Activated T-cell treated with anti-CD3 and anti-CD28 coated beads, Interleukin-2, amount 50 U/mL, for 48 hours (primary cell): ENCODE results near the gene AVEN.
A peak's percentile ranks its signal among the peaks of the same experiment; 100 is the strongest.
"Not testable (repeated sequence)": the region's sequence is repeated elsewhere in the genome, so short reads cannot be mapped to it uniquely, and the experiment has no call there.

Experiments used
- DNase-seq, 2 experiments: peaks; one replicate each; pipeline ENCODE4 v3.0.0-alpha.2; 2020

Gene AVEN

DNA sequence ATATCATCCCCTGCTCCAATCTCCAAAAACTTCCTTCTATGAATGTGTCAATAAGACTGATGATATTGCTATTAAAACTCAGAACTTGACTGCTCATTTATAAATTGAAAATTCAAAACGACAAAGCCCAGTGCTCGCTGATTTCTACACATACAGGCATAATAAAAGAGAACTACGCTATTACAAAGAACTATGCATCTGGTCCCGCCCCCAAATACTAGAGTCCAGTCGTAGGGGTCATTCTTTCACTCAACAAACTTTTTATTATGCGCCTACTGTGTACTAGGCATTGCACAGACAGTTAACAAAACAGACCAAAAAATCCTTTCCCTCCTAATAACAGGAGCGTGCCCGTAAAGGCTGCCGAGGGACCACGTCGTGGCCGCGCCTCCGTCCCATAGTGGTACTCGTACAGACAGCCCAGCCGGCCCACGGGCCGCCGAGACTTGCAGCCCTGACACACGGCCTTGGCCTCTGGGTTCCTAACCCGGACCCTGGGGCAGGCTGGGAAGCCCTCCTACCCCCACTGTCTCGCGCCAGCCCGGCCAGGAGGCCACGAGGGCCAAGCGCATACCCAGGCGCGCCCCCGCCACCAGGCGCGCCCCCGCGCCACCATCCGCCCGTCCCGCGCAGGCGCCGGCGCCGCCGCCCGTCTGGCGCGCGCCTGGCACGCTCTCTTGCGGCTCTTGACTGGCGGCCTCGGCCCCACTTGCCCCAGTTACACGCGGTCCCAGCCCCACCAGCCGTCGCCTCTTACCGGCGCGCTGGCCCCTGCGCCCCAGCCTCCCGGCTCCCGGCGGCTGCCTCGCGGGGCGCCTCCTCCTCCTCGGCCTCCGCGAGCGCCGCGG lies 757 bp downstream of the AVEN start:
- DNase-seq, result peak; percentile 80 to 87

DNA sequence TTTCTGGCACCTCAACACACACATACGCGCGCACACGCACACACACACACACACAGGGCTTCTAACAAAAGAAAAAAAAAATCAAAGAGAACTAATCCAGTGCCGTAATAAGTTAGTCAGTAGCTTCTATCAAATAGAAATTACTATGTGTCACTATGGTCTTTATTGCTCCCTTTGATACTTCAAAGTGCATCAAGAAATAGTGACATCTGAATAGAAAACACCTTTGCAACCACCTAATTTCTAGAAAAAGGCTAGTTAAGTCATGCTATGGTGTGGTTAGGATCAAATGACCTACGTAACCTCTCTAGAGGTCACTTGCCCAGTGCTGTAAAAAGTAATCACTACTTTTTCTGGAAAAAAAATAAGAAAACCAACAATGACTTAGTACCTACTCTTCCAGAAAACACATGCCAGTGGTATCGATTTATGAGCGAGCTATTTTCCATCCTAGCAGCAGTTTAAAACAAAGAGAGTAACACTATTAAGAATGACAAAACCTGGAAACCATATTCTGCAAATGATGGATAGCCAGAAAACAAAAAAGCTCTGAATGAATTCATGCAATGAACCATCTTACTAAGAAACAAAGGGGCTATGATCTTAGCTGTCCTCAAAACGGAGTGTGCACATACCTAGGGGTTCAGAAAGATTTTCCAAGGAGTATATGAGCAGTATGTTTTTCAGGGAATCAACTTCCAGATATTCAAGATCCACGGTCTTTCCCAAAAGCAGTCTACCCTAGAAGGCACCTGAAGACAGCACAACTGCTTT lies 6.8 kb downstream of the AVEN start:
- DNase-seq, result peak; percentile 39 to 45

DNA sequence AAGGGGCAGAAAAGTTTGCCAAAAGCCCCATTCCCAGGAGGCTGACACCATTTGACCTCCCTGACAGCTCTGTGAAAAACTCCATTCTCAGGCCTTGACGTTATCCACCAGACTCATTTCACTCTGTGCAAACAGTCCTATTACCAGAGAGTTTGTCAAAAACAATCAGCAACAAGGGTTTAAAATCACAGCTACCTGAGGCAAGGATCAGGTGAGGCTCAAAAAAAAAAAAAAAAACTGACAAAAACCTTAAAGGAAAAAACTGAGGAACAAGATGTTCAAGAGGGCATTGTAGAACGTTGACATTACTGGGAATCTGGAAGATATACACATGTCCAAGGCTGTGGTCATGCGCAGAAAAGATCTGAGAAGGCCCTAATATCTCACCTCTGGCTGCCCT lies 11.4 kb downstream of the AVEN start:
- no peak for DNase-seq

DNA sequence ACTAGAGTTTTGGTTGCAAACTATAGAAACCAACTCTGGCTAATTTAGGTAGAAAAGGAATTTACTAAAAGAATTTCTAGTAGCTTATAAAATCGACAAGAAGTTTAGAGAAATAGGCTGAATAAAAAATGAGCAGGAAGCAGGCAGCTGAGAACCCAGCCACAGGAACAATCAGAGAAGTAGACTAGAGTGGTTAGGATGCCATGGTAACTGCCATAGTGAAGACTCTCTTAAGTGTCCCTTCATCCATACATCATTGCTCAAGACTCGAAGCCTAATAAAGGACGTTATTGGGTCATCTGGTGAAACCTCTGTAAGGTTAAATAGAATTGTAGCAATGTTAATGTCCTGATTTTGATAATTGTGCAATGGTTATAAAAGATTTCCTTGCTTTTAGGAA lies 13.8 kb downstream of the AVEN start:
- no peak for DNase-seq

DNA sequence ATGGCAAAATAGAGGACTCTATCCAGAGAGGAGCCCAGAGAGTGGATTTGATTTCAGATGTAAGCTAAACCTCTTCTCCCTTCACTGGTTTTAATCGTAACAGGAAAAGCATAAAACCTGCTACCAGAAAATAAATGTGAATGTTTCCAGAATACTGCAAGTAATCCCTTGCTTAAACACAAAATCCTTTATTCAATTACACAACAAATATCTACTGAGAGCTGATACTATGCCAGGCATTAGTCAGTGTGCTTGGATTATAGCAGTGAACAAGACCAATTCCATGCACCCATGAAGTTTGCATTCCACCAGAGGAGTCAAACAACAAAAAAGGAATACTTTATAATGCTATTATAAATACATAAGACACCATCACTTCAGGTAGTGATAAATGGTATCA lies 15.1 kb downstream of the AVEN start:
- DNase-seq, result no peak

DNA sequence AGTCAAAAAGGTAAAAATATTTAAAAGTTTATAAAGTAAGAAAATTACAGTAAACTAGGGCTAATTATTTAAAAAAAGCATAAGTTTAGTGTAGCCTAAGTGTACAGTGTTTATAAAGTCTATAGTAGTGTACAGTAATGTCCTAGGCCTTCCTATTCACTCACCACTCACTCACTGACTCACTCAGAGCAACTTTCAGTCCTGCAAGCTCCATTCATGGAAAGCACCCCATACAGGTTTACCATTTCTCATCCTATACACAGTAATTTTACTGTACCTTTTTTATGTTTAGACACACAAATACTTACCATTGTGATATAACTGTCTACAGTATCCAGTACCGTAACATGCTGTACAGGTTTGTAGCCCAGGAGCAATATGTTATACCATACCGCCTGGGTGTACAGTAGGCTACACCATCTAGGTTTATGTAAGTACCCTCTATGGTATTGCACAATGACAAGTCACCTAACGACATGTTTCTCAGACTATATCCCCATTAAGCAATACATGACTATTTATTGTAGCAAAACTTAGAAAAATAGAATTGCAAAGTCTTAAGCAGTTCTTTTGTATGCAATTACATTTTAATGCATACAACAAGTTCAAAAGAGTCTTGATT lies 19.5 kb downstream of the AVEN start:
- no peak for DNase-seq

DNA sequence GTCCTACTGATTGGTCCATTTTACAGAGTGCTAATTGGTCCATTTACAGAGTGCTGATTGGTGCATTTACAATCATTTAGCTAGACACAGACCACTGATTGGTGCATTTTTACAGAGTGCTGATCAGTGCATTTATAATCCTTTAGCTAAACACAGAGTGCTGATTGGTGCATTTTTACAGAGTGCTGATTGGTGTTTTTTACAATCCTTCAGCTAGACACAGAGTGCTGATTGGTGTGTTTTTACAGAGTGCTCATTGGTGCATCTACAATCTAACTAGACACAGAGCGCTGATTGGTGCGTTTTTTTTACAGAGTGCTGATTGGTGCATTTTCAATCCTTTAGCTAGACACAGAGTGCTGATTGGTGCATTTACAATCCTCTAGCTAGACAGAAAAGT lies 20.3 kb downstream of the AVEN start:
- DNase-seq, result not testable (repeated sequence)

DNA sequence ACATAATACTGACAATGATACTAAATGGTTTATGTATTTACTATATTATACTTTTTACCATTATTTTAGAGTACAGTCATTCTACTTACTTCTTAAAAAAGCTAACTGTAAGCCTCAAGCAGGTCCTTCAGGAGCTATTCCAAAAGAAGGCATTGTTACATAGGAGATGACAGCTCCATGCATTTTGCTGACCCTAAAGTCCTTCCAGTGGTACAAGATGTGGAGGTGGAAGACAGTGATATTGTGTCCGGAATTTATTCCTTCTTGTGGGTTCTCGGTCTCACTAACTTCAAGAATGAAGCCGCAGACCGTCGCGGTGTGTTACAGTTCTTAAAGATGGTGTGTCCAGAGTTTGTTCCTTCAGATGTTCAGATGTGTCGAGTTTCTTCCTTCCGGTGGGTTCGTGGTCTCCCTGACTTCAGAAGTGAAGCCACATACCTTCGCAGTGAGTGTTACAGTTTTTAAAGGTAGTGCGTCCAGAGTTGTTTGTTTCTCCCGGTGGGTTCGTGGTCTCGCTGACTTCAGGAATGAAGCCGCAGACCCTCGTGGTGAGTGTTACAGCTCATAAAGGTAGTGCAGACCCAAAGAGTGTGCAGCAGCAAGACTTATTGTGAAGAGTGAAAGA lies 20.9 kb downstream of the AVEN start:
- peak; percentile 56 to 59 for DNase-seq

DNA sequence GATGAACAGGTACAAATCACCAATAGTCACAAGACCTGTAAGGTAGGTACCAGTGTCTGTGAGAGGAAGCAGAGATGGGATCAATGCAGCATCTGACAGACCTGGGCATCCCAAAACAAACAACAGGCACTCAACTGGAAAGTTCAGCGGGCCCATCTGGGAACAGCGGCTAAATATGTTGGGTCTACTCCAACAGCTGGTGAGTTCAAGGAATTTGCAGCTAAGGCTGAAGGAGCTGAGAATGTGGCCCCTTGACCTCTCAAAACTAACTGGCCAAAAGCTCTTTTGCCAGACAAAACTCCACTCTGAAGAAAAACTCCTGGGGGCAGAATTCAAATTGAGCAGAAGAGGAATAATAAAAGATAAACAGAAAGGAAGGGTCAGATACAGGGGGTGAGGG lies 24.4 kb downstream of the AVEN start:
- DNase-seq, result no peak

DNA sequence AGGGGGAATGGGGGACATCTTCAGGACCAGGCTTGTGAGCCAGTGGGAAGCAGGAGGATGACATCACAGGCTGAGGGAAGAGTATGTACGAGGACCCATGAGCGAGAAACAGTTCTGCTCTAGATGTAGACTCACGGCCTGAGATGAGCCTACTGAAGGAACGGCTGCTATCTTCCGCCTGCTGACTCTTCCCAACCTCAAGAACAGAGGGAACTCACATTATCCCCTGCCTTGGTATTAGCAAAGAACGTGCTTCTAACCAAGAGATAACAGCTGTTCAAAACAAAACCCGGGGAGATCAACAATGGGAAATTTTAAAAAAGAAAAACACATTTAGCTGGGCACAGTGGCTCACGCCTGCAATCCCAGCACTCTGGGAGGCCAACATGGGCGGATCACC lies 25.3 kb downstream of the AVEN start:
- no peak for DNase-seq

DNA sequence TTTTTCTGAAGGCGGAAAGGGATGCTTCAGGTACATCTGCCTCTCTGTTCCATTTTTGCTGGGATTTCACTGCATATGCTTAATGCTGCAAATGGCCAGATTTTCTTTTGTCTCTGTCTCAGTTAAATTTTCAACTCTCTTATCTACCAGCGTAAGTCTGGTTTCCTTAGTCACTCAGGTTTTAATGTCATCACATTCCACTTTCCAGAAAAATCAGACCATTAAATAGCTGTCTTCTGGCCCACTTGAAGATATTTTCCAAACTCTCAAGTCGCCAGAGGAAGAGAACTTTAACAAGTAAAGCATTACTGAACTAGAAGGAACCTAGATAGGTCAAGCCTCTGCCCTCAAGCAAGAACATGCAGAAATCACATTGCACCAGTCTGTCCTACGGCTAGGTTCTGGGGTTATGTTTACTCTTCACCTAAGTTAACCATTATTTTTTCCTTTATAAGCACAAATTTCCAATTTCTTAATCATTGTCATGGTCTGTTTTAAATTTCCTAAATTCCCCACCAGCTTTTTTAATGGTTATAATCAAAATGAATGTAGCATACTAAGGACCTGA lies 26.5 kb downstream of the AVEN start:
- DNase-seq, result no peak

DNA sequence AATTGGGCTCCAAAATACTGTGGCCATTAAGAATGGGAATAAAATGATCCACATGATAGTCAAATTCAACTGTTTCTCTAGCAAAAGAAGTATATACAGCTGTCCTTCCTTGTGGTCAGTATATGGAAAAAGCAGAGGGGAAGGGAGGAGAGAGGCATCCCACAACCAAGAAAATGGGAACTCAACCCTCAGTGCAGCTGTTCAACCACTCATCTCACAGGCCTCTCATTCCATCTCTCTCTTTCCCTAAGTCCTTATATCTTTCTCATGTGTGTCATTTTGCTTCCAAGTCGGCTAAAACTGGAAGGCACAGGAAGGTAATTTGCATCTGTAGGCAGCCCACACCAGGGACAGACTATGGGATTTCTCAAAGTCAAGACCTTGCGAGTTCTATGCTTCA lies 27.5 kb downstream of the AVEN start:
- DNase-seq, result no peak

DNA sequence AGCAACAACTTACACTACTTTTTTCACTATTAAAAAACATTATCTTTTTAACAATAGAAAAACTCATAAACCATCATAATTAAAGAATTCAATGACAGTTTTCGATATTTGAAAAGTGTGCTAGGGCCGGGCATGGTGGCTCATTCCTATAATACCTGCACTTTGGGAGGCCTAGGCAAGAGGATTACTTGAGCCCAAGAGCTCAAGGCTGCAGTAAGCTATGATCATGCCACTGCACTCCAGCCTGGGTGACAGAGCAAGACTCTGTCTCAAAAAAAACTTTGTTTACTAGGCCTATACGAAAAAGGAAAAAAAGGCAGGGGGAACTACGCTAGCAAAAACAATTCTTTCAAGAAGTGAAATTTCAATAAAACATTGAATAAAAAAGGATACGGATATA lies 28.1 kb downstream of the AVEN start:
- no peak for DNase-seq

DNA sequence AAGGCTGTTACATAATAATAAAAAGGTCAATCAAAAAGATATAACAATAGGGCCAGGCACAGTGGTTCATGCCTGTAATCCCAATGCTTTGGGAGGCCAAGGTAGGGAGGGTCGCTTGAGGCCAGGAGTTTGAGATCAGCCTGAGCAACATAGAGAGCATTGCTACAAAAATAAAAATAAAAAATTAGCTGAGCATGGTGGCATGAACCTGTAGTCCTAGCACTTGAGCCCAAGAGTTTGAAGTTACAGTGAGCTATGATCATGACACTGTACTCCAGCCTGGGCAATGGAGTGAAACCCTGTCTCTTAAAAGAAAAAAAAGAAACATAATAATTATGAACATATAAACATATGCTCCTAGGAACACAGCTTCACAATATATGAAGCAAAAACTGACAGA lies 29.3 kb downstream of the AVEN start:
- DNase-seq, result no peak

DNA sequence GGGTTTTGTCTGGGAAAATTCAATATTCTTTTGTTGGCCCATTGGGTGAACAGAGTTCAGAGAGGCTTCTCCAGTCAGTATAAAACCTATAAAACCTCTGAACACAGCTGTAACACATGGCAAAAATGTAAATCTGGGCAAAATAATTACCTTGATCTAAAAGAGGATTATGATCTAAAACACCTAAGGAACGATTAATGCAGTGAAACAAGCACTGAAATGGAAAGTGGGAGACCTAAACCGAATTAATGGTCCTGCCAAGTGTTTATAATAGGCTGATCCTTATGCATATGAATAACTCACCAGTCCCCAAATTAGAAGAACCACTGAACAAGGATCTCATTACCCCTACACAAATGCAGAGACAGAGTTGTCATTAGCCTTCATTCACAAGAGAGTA lies 32.6 kb downstream of the AVEN start:
- no peak for DNase-seq

DNA sequence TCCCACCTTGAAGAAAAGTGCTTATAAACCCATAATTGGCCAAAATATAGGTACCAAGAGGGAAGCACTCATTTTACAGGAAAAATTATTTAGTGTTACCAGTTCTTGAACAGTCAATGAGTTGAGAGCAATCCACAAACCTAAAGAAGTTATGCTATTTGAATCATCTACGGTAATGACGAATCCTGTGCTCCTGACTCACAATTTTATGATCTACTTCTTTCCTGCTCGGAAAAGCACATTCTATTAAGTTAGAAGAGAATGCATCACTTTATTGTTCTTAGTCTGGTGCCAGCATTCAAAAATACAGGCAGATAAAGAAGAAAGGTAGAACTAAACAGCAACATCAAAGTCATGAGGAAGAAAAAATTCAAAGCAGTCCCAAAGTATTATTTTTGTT lies 37.5 kb downstream of the AVEN start:
- DNase-seq, result no peak

DNA sequence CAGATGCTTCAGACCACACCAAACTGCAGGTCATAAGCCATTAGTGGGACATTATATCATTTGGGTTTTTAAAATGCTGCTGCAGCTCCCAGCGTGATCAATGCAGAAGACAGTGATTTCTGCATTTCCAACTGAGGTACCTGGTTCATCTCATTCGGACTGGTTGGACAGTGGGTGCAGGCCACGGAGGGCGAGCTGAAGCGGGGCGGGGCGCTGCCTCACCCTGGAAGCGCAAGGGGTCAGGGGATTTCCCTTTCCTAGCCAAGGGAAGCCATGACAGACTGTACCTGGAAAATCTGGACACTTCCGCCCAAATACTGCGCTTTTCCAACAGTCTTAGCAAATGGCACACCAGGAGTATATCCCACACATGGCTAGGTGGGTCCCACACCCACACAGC lies 43.3 kb downstream of the AVEN start:
- DNase-seq, result not testable (repeated sequence)

DNA sequence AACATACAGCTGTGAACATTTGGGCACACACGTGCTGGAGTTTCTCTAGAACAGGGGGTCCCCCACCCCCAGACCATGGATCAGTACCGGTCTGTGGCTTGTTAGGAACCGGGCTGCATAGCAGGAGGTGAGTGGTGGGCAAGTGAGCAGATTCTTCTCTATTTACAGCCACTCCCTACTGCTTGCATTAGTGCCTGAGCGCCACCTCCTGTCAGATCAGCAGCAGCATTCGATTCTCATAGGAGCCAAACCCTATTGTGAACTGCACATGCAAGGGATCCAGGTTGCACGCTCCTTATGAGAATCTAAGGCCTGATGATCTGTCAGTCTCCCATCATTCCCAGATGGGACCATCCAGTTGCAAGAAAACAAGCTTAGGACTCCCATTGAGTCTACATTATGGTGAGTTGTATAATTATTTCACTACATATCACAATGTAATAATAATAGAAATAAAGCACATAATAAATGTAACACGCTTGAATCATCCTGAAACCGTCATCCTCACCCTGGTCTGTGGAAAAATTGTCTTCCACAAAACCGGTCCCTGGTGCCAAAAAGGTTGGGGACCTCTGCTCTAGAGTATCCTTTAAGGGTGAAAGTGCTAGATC lies 44.9 kb downstream of the AVEN start:
- DNase-seq, result no peak

DNA sequence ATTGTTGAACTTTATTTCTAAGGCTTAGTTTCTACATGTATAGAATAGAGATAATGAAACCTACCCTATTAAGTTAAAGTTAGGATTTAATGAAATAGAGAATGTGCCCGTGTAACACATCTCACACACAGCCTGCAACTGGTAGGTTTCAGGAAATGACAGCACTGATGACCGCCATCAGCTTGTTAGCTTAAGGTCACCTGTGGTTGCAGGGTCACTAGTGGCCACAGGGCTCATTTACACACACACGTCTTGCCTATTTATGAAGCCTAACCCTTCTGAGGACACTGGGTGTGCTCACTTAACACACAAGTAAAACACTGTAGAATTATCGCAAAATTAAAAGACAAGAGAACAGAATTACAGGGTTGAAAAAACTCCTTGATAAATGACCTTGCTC lies 50.6 kb downstream of the AVEN start:
- DNase-seq, result no peak

DNA sequence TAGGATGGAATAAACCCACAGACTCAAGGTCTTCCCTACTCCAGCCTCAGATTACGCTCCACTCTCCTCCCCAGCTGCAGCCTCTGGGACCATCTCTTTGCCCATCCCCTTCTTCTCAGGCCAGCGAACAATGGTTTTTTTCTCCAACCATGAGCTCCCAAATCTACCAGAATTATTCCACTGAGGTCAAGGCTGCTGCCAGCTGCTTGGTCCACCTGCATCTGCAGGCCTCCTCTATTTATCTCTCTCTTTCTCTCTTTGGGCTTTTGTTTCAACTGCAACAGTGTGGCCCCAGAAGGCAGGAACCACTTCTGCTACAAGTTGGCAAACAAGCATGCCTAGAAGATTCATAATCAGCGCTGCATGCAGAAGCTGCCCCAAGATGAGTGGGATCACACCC lies 51.6 kb downstream of the AVEN start:
- DNase-seq, result no peak

DNA sequence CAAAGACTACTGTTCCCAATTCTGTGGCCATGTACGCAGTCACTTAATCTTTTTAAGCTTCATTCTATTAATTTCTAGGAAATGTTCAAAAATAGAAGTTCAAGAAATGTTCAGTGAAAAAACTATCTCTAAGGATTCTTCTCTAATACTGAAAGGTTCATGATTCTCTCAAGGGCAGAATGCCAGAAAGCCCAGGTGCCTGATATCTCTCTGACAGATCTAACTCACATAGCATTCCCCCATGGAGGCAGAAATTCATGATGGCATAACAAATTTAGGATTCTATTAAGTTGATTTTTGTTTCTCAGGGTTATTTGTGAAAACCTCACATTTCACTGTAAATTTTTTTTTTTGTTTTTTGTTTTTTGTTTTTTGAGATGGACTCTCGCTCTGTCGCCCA lies 53.3 kb downstream of the AVEN start:
- DNase-seq, result no peak

DNA sequence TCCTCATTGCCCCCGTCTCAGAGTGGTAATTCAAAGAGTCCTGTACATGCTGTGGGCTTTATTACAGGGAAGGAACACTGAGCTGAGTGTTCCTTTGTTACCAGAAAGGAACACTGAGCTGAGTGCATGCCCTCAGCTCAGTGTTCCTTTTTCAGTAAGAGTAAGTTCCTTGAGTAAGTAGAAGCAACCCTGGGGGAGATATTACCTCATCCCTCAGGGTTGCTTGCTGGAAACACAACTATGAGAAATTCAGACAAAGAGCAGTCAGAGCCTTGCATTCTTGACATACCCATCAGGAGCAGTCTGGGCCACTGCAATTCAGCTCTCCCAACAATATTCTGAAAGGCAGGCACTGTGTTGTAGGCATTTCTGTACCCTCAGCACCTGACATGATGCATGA lies 53.7 kb downstream of the AVEN start:
- no peak for DNase-seq

DNA sequence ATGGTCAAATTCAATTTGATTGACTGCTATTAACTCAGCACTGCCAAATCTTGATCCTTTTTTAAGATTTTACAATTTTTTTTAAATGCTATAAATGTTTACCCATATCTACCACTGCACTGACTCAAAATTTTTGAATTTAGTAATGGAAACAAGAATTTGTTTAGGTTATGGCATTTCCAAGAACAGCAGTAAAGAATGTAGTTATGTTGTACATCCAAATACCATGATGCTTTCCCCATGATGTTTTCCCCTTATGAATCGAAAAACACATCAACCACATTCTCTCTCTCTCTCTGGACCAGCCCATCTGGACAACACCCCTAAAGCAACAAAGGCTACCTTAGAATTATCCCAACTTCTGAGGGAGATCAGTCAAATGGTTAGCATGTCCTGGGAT lies 56.5 kb downstream of the AVEN start:
- no peak for DNase-seq
